HEK293 (cell line): ENCODE results near the gene RBM20.

Experiments
- CTCF ChIA-PET: fragments of 350-600 bp; formaldehyde crosslinking; extraction: SDS; loops from one replicate; lab custom pipeline; 2021; ENCODE audit warnings: antibody characterized with exemption; lab: Yijun Ruan, JAX
- POLR2A ChIA-PET: fragments of 300-600 bp; formaldehyde crosslinking; extraction: SDS; loops from one replicate; lab custom pipeline; 2020; ENCODE audit warnings: antibody characterized with exemption, inconsistent platforms; lab: Yijun Ruan, JAX
- H3K27ac ChIP-seq: fragments of 200-500 bp; sonication (Bioruptor generic); 2 replicates; pipeline ENCODE4 v1.5.1; 2014; ENCODE audit warnings: low read depth, low read length, control low read depth, inconsistent platforms; ENCODE audit errors: extremely low read depth
- H3K36me3 ChIP-seq, 2 experiments: fragments of 200-500 bp in 1 of 2; sonication (Bioruptor generic) in 1 of 2; 1 replicate in 1 of 2; 2 replicates in 1 of 2; pipeline ENCODE4 v1.5.1; 2014 to 2017; ENCODE audit warnings: inconsistent platforms in 2 of 2, low read length in 2 of 2; ENCODE audit not compliant: control insufficient read depth in 2 of 2, insufficient read depth in 1 of 2
- H3K4me1 ChIP-seq: fragments of 200-500 bp; sonication (Bioruptor generic); 2 replicates; pipeline ENCODE4 v1.5.1; 2014; ENCODE audit warnings: mild to moderate bottlenecking, low read length, inconsistent platforms; ENCODE audit not compliant: control insufficient read depth, insufficient read depth
- H3K4me3 ChIP-seq: 2 replicates; pipeline ENCODE4 v1.5.1; 2011; ENCODE audit warnings: low read depth, mild to moderate bottlenecking, control low read depth, low read length, moderate library complexity
- H3K9me3 ChIP-seq: fragments of 200-500 bp; sonication (Bioruptor generic); 2 replicates; pipeline ENCODE4 v1.5.1; 2014; ENCODE audit warnings: low read depth, low read length, inconsistent platforms; ENCODE audit not compliant: control insufficient read depth, insufficient read depth
- GLIS1 ChIP-seq: fragments of 450-650 bp; formaldehyde crosslinking; IDR thresholded peaks from 2 replicates; pipeline ENCODE4 v1.5.1; 2016; ENCODE audit warnings: missing biosample characterization, missing genetic modification characterization
- KLF16 ChIP-seq: fragments of 450-650 bp; formaldehyde crosslinking; IDR thresholded peaks from 2 replicates; pipeline ENCODE4 v1.5.1; 2017; ENCODE audit warnings: missing biosample characterization, missing genetic modification characterization
- OSR2 ChIP-seq: fragments of 450-650 bp; formaldehyde crosslinking; IDR thresholded peaks from 2 replicates; pipeline ENCODE4 v1.5.1; 2016; ENCODE audit warnings: missing biosample characterization, missing genetic modification characterization
- PRDM10 ChIP-seq: fragments of 450-650 bp; formaldehyde crosslinking; IDR thresholded peaks from 2 replicates; pipeline ENCODE4 v1.5.1; 2016; ENCODE audit warnings: missing biosample characterization, missing genetic modification characterization
- SP7 ChIP-seq: fragments of 450-650 bp; formaldehyde crosslinking; IDR thresholded peaks from 2 replicates; pipeline ENCODE4 v1.5.1; 2016; ENCODE audit warnings: missing biosample characterization, missing genetic modification characterization
- TSHZ1 ChIP-seq: fragments of 450-650 bp; formaldehyde crosslinking; IDR thresholded peaks from 2 replicates; pipeline ENCODE4 v1.5.1; 2016; ENCODE audit warnings: missing biosample characterization, missing genetic modification characterization, borderline replicate concordance
- ZBTB17 ChIP-seq: fragments of 450-650 bp; formaldehyde crosslinking; IDR thresholded peaks from 2 replicates; pipeline ENCODE4 v1.5.1; 2016; ENCODE audit warnings: missing biosample characterization, missing genetic modification characterization
- ZNF211 ChIP-seq: fragments of 450-650 bp; formaldehyde crosslinking; IDR thresholded peaks from 2 replicates; pipeline ENCODE4 v1.5.1; 2016; ENCODE audit warnings: low read depth, missing biosample characterization, missing genetic modification characterization
- ZNF248 ChIP-seq: fragments of 450-650 bp; formaldehyde crosslinking; IDR thresholded peaks from 2 replicates; pipeline ENCODE4 v1.5.1; 2017; ENCODE audit warnings: missing biosample characterization, missing genetic modification characterization
- ZNF266 ChIP-seq: fragments of 450-650 bp; formaldehyde crosslinking; IDR thresholded peaks from 2 replicates; pipeline ENCODE4 v1.5.1; 2016; ENCODE audit warnings: missing biosample characterization, missing genetic modification characterization, low read depth
- ZNF366 ChIP-seq: fragments of 450-650 bp; formaldehyde crosslinking; conservative IDR thresholded peaks from 2 replicates; pipeline ENCODE4 v1.5.1; 2016; ENCODE audit warnings: missing biosample characterization, missing genetic modification characterization
- ZNF423 ChIP-seq: fragments of 450-650 bp; formaldehyde crosslinking; IDR thresholded peaks from 2 replicates; pipeline ENCODE4 v1.5.1; 2016; ENCODE audit warnings: missing biosample characterization, missing genetic modification characterization
- ZNF626 ChIP-seq: fragments of 450-650 bp; sonication (Bioruptor Pico); formaldehyde crosslinking; IDR thresholded peaks from 2 replicates; pipeline ENCODE4 v1.5.1; 2018; ENCODE audit warnings: missing biosample characterization, missing genetic modification characterization, inconsistent platforms
- ZNF658 ChIP-seq: fragments of 450-650 bp; formaldehyde crosslinking; IDR thresholded peaks from 2 replicates; pipeline ENCODE4; 2016; ENCODE audit warnings: missing biosample characterization, missing genetic modification characterization
- ZNF660 ChIP-seq: fragments of 450-650 bp; IDR thresholded peaks from 2 replicates; pipeline ENCODE4 v1.5.1; 2018; ENCODE audit warnings: missing biosample characterization, mild to moderate bottlenecking, missing genetic modification characterization
- ZNF707 ChIP-seq: fragments of 450-650 bp; formaldehyde crosslinking; IDR thresholded peaks from 2 replicates; pipeline ENCODE4 v1.5.1; 2016; ENCODE audit warnings: missing biosample characterization, missing genetic modification characterization
- ZNF777 ChIP-seq: fragments of 450-650 bp; formaldehyde crosslinking; IDR thresholded peaks from 2 replicates; pipeline ENCODE4 v1.5.1; 2017; ENCODE audit warnings: missing biosample characterization, missing genetic modification characterization, borderline replicate concordance
- TF ChIP-seq, protein P1 (sequence below): fragments of 450-650 bp; formaldehyde crosslinking; IDR thresholded peaks from 2 replicates; pipeline ENCODE4 v1.5.1; 2016; ENCODE audit warnings: missing biosample characterization, missing genetic modification characterization
- TF ChIP-seq, protein P2 (sequence below): fragments of 450-650 bp; formaldehyde crosslinking; IDR thresholded peaks from 2 replicates; pipeline ENCODE4 v1.5.1; 2016; ENCODE audit warnings: missing biosample characterization, missing genetic modification characterization

RBM20 gene

DNA sequence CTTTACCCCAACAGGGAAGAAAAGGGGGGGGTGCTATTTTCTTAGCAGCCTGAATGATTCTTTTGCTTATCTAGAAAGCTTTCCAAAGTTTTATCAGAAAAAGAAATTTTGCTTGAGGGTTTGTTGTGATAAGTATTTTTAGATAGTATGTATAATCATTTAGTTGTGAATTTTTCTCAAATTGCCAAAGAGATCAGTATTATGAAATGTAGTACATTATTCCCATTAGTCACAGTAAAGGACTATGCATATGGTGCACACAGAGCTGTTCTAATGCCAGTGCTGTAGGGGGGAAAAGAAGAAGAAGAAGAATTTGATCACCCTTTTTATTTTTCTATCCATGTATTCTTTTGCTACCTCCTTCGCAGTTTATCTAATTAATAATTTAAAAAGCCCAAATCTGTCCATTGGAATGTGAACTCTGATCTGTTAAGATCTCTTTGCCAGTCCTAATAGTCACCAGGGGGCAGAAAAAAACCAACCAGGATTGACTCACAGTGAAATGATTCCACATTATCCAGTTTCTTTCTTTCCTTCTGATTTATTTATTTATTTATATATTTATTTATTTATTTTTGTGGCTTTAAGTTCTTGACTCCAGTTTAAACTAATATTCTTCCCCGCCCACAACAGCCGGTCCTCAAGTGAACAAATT is 4.7 kb downstream of the RBM20 start (continued):
- TF ChIP-seq ZNF658 (tag by site-specific recombination) (no peak), OSR2 (tag by site-specific recombination) (no peak), ZNF707 (tag by site-specific recombination) (no peak), ZNF248 (tag by site-specific recombination) (no peak), ZNF211 (tag by site-specific recombination) (no peak), ZNF266 (tag by site-specific recombination) (peak; percentile 56; the same call in 1 of the 2 replicates), KLF16 (no peak)
- TF ChIP-seq, protein P1, sequence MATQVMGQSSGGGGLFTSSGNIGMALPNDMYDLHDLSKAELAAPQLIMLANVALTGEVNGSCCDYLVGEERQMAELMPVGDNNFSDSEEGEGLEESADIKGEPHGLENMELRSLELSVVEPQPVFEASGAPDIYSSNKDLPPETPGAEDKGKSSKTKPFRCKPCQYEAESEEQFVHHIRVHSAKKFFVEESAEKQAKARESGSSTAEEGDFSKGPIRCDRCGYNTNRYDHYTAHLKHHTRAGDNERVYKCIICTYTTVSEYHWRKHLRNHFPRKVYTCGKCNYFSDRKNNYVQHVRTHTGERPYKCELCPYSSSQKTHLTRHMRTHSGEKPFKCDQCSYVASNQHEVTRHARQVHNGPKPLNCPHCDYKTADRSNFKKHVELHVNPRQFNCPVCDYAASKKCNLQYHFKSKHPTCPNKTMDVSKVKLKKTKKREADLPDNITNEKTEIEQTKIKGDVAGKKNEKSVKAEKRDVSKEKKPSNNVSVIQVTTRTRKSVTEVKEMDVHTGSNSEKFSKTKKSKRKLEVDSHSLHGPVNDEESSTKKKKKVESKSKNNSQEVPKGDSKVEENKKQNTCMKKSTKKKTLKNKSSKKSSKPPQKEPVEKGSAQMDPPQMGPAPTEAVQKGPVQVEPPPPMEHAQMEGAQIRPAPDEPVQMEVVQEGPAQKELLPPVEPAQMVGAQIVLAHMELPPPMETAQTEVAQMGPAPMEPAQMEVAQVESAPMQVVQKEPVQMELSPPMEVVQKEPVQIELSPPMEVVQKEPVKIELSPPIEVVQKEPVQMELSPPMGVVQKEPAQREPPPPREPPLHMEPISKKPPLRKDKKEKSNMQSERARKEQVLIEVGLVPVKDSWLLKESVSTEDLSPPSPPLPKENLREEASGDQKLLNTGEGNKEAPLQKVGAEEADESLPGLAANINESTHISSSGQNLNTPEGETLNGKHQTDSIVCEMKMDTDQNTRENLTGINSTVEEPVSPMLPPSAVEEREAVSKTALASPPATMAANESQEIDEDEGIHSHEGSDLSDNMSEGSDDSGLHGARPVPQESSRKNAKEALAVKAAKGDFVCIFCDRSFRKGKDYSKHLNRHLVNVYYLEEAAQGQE (tag by site-specific recombination) = no peak
- TF ChIP-seq, protein P2, sequence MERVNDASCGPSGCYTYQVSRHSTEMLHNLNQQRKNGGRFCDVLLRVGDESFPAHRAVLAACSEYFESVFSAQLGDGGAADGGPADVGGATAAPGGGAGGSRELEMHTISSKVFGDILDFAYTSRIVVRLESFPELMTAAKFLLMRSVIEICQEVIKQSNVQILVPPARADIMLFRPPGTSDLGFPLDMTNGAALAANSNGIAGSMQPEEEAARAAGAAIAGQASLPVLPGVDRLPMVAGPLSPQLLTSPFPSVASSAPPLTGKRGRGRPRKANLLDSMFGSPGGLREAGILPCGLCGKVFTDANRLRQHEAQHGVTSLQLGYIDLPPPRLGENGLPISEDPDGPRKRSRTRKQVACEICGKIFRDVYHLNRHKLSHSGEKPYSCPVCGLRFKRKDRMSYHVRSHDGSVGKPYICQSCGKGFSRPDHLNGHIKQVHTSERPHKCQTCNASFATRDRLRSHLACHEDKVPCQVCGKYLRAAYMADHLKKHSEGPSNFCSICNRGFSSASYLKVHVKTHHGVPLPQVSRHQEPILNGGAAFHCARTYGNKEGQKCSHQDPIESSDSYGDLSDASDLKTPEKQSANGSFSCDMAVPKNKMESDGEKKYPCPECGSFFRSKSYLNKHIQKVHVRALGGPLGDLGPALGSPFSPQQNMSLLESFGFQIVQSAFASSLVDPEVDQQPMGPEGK (tag by site-specific recombination) = no peak

- H3K27ac ChIP-seq = peak overlapping the region; percentile 52
- H3K9me3 ChIP-seq = no peaks in the 10 kb centered on the region
- CTCF ChIA-PET = interaction anchor here (0.6 to 3.4 kb wide), 12 partner anchors 8 to 220 kb away, joined by 3 to 24 read pairs (median 4); no protein-coding TSS in a partner anchor
- POLR2A ChIA-PET = interaction anchor here (0.7 to 1.3 kb wide), 4 partner anchors 24 to 439 kb away, joined by 3 to 4 read pairs (median 4); partner anchors contain the start of gene SHOC2
- no peaks in the 10 kb centered on the region for H3K36me3 ChIP-seq
- peaks cover 47% of the 10 kb centered on the region for H3K4me1 ChIP-seq
- H3K4me3 ChIP-seq = no peak overlapping the region
- TF ChIP-seq OSR2 (tag by site-specific recombination) (peak; percentile 30; the same call in 1 of the 2 replicates), GLIS1 (tag by site-specific recombination) (peak; percentile 61), PRDM10 (tag by site-specific recombination) (peak; percentile 91), ZNF660 (tag by site-specific recombination) (0 out of 2 replicates have a peak, but pooled peaks have one; percentile 12), ZBTB17 (peak; percentile 27; the same call in 1 of the 2 replicates), SP7 (tag by site-specific recombination) (peak; percentile 94), TSHZ1 (tag by site-specific recombination) (no peak), ZNF366 (peak; percentile 27), ZNF626 (tag by site-specific recombination) (no peak), ZNF777 (tag by site-specific recombination) (no peak), ZNF423 (peak; percentile 16; the same call in 1 of the 2 replicates)
These were observed 5.5 kb downstream of the RBM20 start for GRCh38 chr10:110649347-110650264.
